ENCODE results near the gene GPR151.

Gene GPR151

GRCh38 chr5:146521403-146522106 is 5.6 kb upstream of the GPR151 start:
- no peak overlapping the region for H3K27ac ChIP-seq (ENCODE audit: extremely low read depth, low read depth, low read length)
- no peaks in the 10 kb centered on the region for H3K36me3 ChIP-seq (ENCODE audit: control insufficient read depth in 2 of 2, insufficient read depth in 1 of 2, low read length in 2 of 2)
- POLR2A ChIA-PET = interaction anchor here (0.5 kb wide), 1 partner anchor 34 kb away, joined by 3 read pairs; no protein-coding TSS in a partner anchor
- no peaks in the 10 kb centered on the region for H3K4me1 ChIP-seq (ENCODE audit: control insufficient read depth, insufficient read depth, low read length)
- H3K9me3 ChIP-seq (ENCODE audit: control insufficient read depth, insufficient read depth, low read depth, low read length) = no peaks in the 10 kb centered on the region
- H3K4me3 ChIP-seq (ENCODE audit: low read depth, low read length) = no peak overlapping the region
- CTCF ChIA-PET = interaction anchor here (1.0 to 1.4 kb wide), 4 partner anchors 10 to 1057 kb away, joined by 4 to 5 read pairs (median 4); no protein-coding TSS in a partner anchor
- TF ChIP-seq ZNF302 (tag by site-specific recombination; IDR thresholded peaks at IDR 0.05; ENCODE audit: low read depth) = no peak
- no peak for TF ChIP-seq ZNF555 (tag by site-specific recombination; conservative IDR thresholded peaks at IDR 0.05)
- TF ChIP-seq SP3 (tag by site-specific recombination; IDR thresholded peaks at IDR 0.05) = no peak
- TF ChIP-seq ZSCAN16 (tag by site-specific recombination; IDR thresholded peaks at IDR 0.05) = no peak
- TF ChIP-seq ZNF549 (tag by site-specific recombination; IDR thresholded peaks at IDR 0.05) = no peak
- no peak for TF ChIP-seq ZFP69B (tag by site-specific recombination; IDR thresholded peaks at IDR 0.05)
- TF ChIP-seq SCRT1 (tag by site-specific recombination; IDR thresholded peaks at IDR 0.05; ENCODE audit: borderline replicate concordance) = no peak
- TF ChIP-seq ZNF560 (tag by site-specific recombination; IDR thresholded peaks at IDR 0.05; ENCODE audit: borderline replicate concordance) = no peak
- TF ChIP-seq ZNF132 (tag by site-specific recombination; IDR thresholded peaks at IDR 0.05; ENCODE audit: borderline replicate concordance) = no peak
- TF ChIP-seq ZNF354C (tag by site-specific recombination; IDR thresholded peaks at IDR 0.05; ENCODE audit: borderline replicate concordance, low read depth) = no peak
- TF ChIP-seq TCF7L2 (IDR thresholded peaks at IDR 0.05; ENCODE audit: borderline replicate concordance, low read depth, low read length) = no peak
- TF ChIP-seq, protein P1, sequence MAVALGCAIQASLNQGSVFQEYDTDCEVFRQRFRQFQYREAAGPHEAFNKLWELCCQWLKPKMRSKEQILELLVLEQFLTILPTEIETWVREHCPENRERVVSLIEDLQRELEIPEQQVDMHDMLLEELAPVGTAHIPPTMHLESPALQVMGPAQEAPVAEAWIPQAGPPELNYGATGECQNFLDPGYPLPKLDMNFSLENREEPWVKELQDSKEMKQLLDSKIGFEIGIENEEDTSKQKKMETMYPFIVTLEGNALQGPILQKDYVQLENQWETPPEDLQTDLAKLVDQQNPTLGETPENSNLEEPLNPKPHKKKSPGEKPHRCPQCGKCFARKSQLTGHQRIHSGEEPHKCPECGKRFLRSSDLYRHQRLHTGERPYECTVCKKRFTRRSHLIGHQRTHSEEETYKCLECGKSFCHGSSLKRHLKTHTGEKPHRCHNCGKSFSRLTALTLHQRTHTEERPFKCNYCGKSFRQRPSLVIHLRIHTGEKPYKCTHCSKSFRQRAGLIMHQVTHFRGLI (tag by site-specific recombination; IDR thresholded peaks at IDR 0.05) = no peak
- TF ChIP-seq MYNN (tag by site-specific recombination; IDR thresholded peaks at IDR 0.05; ENCODE audit: borderline replicate concordance) = no peak
- no peak for TF ChIP-seq ZNF155 (tag by site-specific recombination; IDR thresholded peaks at IDR 0.05)
- TF ChIP-seq ZIC2 (tag by site-specific recombination; IDR thresholded peaks at IDR 0.05) = no peak
- TF ChIP-seq ZNF133 (tag by site-specific recombination; IDR thresholded peaks at IDR 0.05) = no peak
- TF ChIP-seq ZNF214 (tag by site-specific recombination; IDR thresholded peaks at IDR 0.05; ENCODE audit: borderline replicate concordance) = no peak

DNA sequence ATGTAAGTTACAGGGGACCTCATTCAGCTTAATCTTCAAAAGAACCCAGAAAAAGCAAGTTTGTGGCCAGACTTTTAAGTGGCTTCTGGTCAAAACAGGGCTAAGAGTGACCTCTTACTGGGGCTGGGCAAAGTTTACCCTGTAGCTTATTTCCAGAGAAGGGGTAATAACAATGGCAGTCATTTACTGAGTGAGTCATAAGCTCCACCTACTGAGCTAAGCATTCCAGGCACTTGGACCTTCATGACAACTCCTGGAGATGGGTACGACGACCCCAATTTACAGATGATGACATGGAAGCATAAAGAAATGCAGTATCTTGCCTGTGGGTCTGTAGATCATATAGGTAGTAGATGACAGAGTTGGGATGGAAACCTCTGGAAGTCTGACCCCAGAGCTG is 4.7 kb upstream of the GPR151 start:
- Histone ChIP-seq H3K4me1 (ENCODE audit: control insufficient read depth, insufficient read depth, low read length) (no peaks in the 10 kb centered on the region), H3K36me3 (ENCODE audit: control insufficient read depth in 2 of 2, insufficient read depth in 1 of 2, low read length in 2 of 2) (no peaks in the 10 kb centered on the region), H3K27ac (ENCODE audit: extremely low read depth, low read depth, low read length) (no peak overlapping the region), H3K9me3 (ENCODE audit: control insufficient read depth, insufficient read depth, low read depth, low read length) (no peaks in the 10 kb centered on the region), H3K4me3 (ENCODE audit: low read depth, low read length) (no peak overlapping the region)
- ChIA-PET CTCF (interaction anchor here (0.8 to 1.4 kb wide), 5 partner anchors 11 to 1058 kb away, joined by 3 to 5 read pairs (median 4); no protein-coding TSS in a partner anchor), POLR2A (no interaction called here)
- TF ChIP-seq, protein P1 (tag by site-specific recombination; IDR thresholded peaks at IDR 0.05) = no peak
- no peak for TF ChIP-seq ZFHX2 (tag by site-specific recombination; conservative IDR thresholded peaks at IDR 0.05)
- no peak for TF ChIP-seq ZNF366 (tag by site-specific recombination; conservative IDR thresholded peaks at IDR 0.05)
- no peak for TF ChIP-seq ZNF148 (tag by site-specific recombination; IDR thresholded peaks at IDR 0.05; ENCODE audit: borderline replicate concordance)
- TF ChIP-seq ZNF157 (tag by site-specific recombination; IDR thresholded peaks at IDR 0.05) = no peak
- no peak for TF ChIP-seq OVOL3 (tag by site-specific recombination; IDR thresholded peaks at IDR 0.05)
- TF ChIP-seq ZNF48 (tag by site-specific recombination; IDR thresholded peaks at IDR 0.05) = no peak
- no peak for TF ChIP-seq ZNF155 (tag by site-specific recombination; IDR thresholded peaks at IDR 0.05)
- TF ChIP-seq, protein P2, sequence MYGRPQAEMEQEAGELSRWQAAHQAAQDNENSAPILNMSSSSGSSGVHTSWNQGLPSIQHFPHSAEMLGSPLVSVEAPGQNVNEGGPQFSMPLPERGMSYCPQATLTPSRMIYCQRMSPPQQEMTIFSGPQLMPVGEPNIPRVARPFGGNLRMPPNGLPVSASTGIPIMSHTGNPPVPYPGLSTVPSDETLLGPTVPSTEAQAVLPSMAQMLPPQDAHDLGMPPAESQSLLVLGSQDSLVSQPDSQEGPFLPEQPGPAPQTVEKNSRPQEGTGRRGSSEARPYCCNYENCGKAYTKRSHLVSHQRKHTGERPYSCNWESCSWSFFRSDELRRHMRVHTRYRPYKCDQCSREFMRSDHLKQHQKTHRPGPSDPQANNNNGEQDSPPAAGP (tag by site-specific recombination; IDR thresholded peaks at IDR 0.05) = no peak
- TF ChIP-seq ZNF747 (tag by site-specific recombination; IDR thresholded peaks at IDR 0.05) = no peak
- no peak for TF ChIP-seq SP3 (tag by site-specific recombination; IDR thresholded peaks at IDR 0.05)
- TF ChIP-seq ZBTB48 (tag by site-specific recombination; IDR thresholded peaks at IDR 0.05) = no peak
- TF ChIP-seq KLF10 (tag by site-specific recombination; IDR thresholded peaks at IDR 0.05) = no peak
- TF ChIP-seq ZNF510 (tag by site-specific recombination; IDR thresholded peaks at IDR 0.05; ENCODE audit: insufficient replicate concordance) = no peak
- TF ChIP-seq ZNF391 (tag by site-specific recombination; IDR thresholded peaks at IDR 0.05; ENCODE audit: borderline replicate concordance, low read depth) = no peak
